Smooth muscle cell (in vitro differentiated cells): ENCODE measurements around the gene CCZ1. TPM values are rescaled to one million over a fixed set of nuclear protein-coding genes. Genes with fewer than 3 reads are reported as not detected.
"Not testable (repeated sequence)": the region's sequence is repeated elsewhere in the genome, so short reads cannot be mapped to it uniquely, and the experiment has no call there.

Experiments
- DNase-seq: peaks from one replicate; lab custom pipeline; 2025; ENCODE audit not compliant: unreplicated experiment; lab: John Stamatoyannopoulos, UW
- H2AFZ ChIP-seq: fragments of 200-600 bp; sonication (generic); 2 replicates; pipeline ENCODE4 v1.6.0; 2016; ENCODE audit warnings: antibody characterized with exemption, low read depth, mild to moderate bottlenecking
- H3F3A ChIP-seq: fragments of 200-600 bp; sonication (generic); 2 replicates; pipeline ENCODE4 v1.6.0; 2017; ENCODE audit warnings: antibody characterized with exemption, low read depth
- H3K27ac ChIP-seq: fragments of 200-600 bp; sonication (generic); 2 replicates; pipeline ENCODE4 v1.5.1; 2016; ENCODE audit warnings: low read depth, mild to moderate bottlenecking
- H3K27me3 ChIP-seq: fragments of 200-600 bp; sonication (generic); 2 replicates; pipeline ENCODE4 v1.6.1; 2016; ENCODE audit warnings: low read depth, mild to moderate bottlenecking
- H3K36me3 ChIP-seq: fragments of 200-600 bp; sonication (generic); 2 replicates; pipeline ENCODE4 v1.5.1; 2016; ENCODE audit warnings: low read depth
- H3K4me1 ChIP-seq: fragments of 200-600 bp; sonication (generic); 2 replicates; pipeline ENCODE4 v1.5.1; 2016; ENCODE audit warnings: low read depth
- H3K4me2 ChIP-seq: fragments of 200-600 bp; sonication (generic); 2 replicates; pipeline ENCODE4 v1.6.0; 2016; ENCODE audit warnings: mild to moderate bottlenecking
- H3K4me3 ChIP-seq: fragments of 200-600 bp; sonication (generic); 2 replicates; pipeline ENCODE4 v1.5.1; 2016; ENCODE audit warnings: mild to moderate bottlenecking
- H3K79me2 ChIP-seq: fragments of 200-600 bp; sonication (generic); 2 replicates; pipeline ENCODE4 v1.6.0; 2016; ENCODE audit warnings: low read depth, mild to moderate bottlenecking
- H3K9ac ChIP-seq: fragments of 200-600 bp; sonication (generic); 2 replicates; pipeline ENCODE4 v1.6.0; 2016; ENCODE audit warnings: low read depth
- H3K9me3 ChIP-seq: fragments of 200-600 bp; sonication (generic); replicated peaks from 2 replicates; pipeline ENCODE4 v1.5.1; 2016; ENCODE audit warnings: low read depth
- H4K20me1 ChIP-seq: fragments of 200-600 bp; sonication (generic); 2 replicates; pipeline ENCODE4 v1.6.0; 2016; ENCODE audit warnings: low read depth
- CTCF ChIP-seq: fragments of 200-600 bp; sonication (generic); IDR thresholded peaks from 2 replicates; pipeline ENCODE4 v1.5.1; 2017; ENCODE audit warnings: borderline replicate concordance, mild to moderate bottlenecking, antibody characterized with exemption; ENCODE audit not compliant: insufficient read depth, poor library complexity, severe bottlenecking
- WGBS: methylation state at CpG from one replicate; pipeline ENCODE4 v1.1.7; 2016; ENCODE audit warnings: low lambda C conversion rate; 5-methylcytosine and 5-hydroxymethylcytosine counted together
- polyA plus RNA-seq: library from polyadenylated mRNA; unstranded; fragments of >200 nt; fragmentation: Nextera tagmentation; extraction: Ambion mirVana; gene quantifications from 2 replicates; pipeline ENCODE4 v1.2.1, GENCODE V29; 2016
- total RNA-seq: library from RNA; depleted of rRNA; stranded (reverse); fragments of >200 nt; gene quantifications from 2 replicates; pipeline ENCODE4 v1.2.3, GENCODE V29; 2014

CCZ1 gene
- 102 and 111 TPM in 2 replicates for total RNA-seq
- 104 and 112 TPM in 2 replicates for polyA plus RNA-seq

- not testable (repeated sequence) for H3K79me2 ChIP-seq, H3K9me3 ChIP-seq, H2AFZ ChIP-seq, H4K20me1 ChIP-seq, H3K36me3 ChIP-seq, H3F3A ChIP-seq, H3K27ac ChIP-seq, H3K27me3 ChIP-seq, H3K4me1 ChIP-seq, H3K9ac ChIP-seq
- DNase-seq: peak; percentile 1
- Histone ChIP-seq H3K4me2 (peak within 1 kb of the TSS; percentile 80), H3K4me3 (peak within 1 kb of the TSS; percentile 59)
- WGBS: 1% methylated on average over 23 of the region's 64 CpGs
Measured at GRCh38 chr7:5898480-5899224, at the start of gene CCZ1. Gene CCZ1 (plus strand): TSS chr7:5898733. CDS start chr7:5898800, 67 bp downstream.

- Histone ChIP-seq H3K27me3 (no peaks in the 10 kb centered on the region), H3K27ac (no peak overlapping the region), H3K9ac (no peak overlapping the region), H3K36me3 (no peaks in the 10 kb centered on the region), H3K4me2 (no peak overlapping the region), H2AFZ (no peak overlapping the region), H3K79me2 (no peaks in the 10 kb centered on the region), H3K9me3 (no peaks in the 10 kb centered on the region), H4K20me1 (no peaks in the 10 kb centered on the region), H3K4me3 (no peak overlapping the region), H3F3A (no peaks in the 10 kb centered on the region), H3K4me1 (no peaks in the 10 kb centered on the region)
- no peak for DNase-seq
- no peak for TF ChIP-seq CTCF
- WGBS: 94% methylated on average over 8 of the region's 8 CpGs
Measured at GRCh38 chr7:5850944-5851343, 47.6 kb upstream of the CCZ1 start.

- Histone ChIP-seq H3K27me3 (no peaks in the 10 kb centered on the region), H3K79me2 (no peaks in the 10 kb centered on the region), H3K36me3 (no peaks in the 10 kb centered on the region), H4K20me1 (no peaks in the 10 kb centered on the region), H3F3A (no peaks in the 10 kb centered on the region), H3K4me3 (no peak overlapping the region), H2AFZ (no peak overlapping the region), H3K27ac (no peak overlapping the region), H3K9ac (no peak overlapping the region), H3K9me3 (no peaks in the 10 kb centered on the region), H3K4me2 (no peak overlapping the region), H3K4me1 (no peaks in the 10 kb centered on the region)
- DNase-seq: no peak
- TF ChIP-seq CTCF: no peak
- 83% methylated on average over 8 of the region's 8 CpGs for WGBS
Measured at GRCh38 chr7:5854738-5855137, 43.8 kb upstream of the CCZ1 start.

GRCh38 chr7:5857041-5857575, 41.4 kb upstream of the CCZ1 start:
- H3F3A ChIP-seq, H2AFZ ChIP-seq, H3K9ac ChIP-seq, H3K4me2 ChIP-seq, H3K27ac ChIP-seq, H4K20me1 ChIP-seq, H3K27me3 ChIP-seq, H3K36me3 ChIP-seq, H3K9me3 ChIP-seq, H3K4me1 ChIP-seq, H3K79me2 ChIP-seq, DNase-seq, H3K4me3 ChIP-seq: not testable (repeated sequence)
- WGBS: 88% methylated on average over 13 of the region's 13 CpGs

- H3K9me3 ChIP-seq, H3K4me2 ChIP-seq, H4K20me1 ChIP-seq, H2AFZ ChIP-seq, H3K27ac ChIP-seq, DNase-seq, H3K4me3 ChIP-seq, H3K79me2 ChIP-seq, H3K9ac ChIP-seq, H3K36me3 ChIP-seq, H3F3A ChIP-seq, H3K4me1 ChIP-seq, H3K27me3 ChIP-seq: not testable (repeated sequence)
- WGBS: 82% methylated on average over 8 of the region's 8 CpGs
Measured at GRCh38 chr7:5858494-5858893, 40.0 kb upstream of the CCZ1 start.

GRCh38 chr7:5861281-5861680, 37.3 kb upstream of the CCZ1 start:
- H3F3A ChIP-seq, H3K4me1 ChIP-seq, DNase-seq, H3K27me3 ChIP-seq, H2AFZ ChIP-seq, H4K20me1 ChIP-seq, H3K4me3 ChIP-seq, H3K4me2 ChIP-seq, H3K9ac ChIP-seq, H3K27ac ChIP-seq, H3K79me2 ChIP-seq, H3K36me3 ChIP-seq, H3K9me3 ChIP-seq: not testable (repeated sequence)
- 94% methylated on average over 5 of the region's 5 CpGs for WGBS

- not testable (repeated sequence) for H3K4me3 ChIP-seq
Measured at GRCh38 chr7:5862753-5863366, 35.7 kb upstream of the CCZ1 start.

More at GRCh38 chr7:5862753-5863366, 35.7 kb upstream of the CCZ1 start:
- not testable (repeated sequence) for H3K79me2 ChIP-seq, H3K27me3 ChIP-seq, H3K9me3 ChIP-seq, H3K9ac ChIP-seq, H4K20me1 ChIP-seq, H3K4me1 ChIP-seq, H3K27ac ChIP-seq, H3F3A ChIP-seq, DNase-seq, H3K4me2 ChIP-seq, H2AFZ ChIP-seq, H3K36me3 ChIP-seq
- WGBS: 86% methylated on average over 5 of the region's 5 CpGs
